Transverse colon (tissue), 4 donors: ENCODE measurements around the gene KIF16B.

Experiments
- CTCF ChIP-seq, 5 experiments: fragments of 200-600 bp in 3 of 5; fragments of 450-650 bp in 2 of 5; sonication (generic) in 3 of 5; IDR thresholded peaks; 1 replicate in 2 of 5; 2 replicates in 3 of 5; pipeline ENCODE4 v1.5.1; 2016 to 2017; ENCODE audit warnings: antibody characterized with exemption in 5 of 5, inconsistent platforms in 3 of 5, mild to moderate bottlenecking in 2 of 5, moderate library complexity in 1 of 5
- EP300 ChIP-seq: sonication (generic); formaldehyde crosslinking; IDR thresholded peaks from one replicate; pipeline ENCODE4 v1.6.1; 2017; ENCODE audit warnings: antibody characterized with exemption, low read depth
- POLR2A ChIP-seq: fragments of 450-650 bp; IDR thresholded peaks from one replicate; pipeline ENCODE4 v1.6.1; 2016; ENCODE audit warnings: antibody characterized with exemption, mild to moderate bottlenecking, moderate library complexity
- POLR2AphosphoS5 ChIP-seq, 3 donors: sonication (generic); formaldehyde crosslinking; IDR thresholded peaks; one replicate each; pipeline ENCODE4 v1.6.1; 2016; ENCODE audit warnings: antibody characterized with exemption in 3 of 3

GRCh38 chr20:16515046-16515445 lies 58.2 kb downstream of the KIF16B start:
- TF ChIP-seq CTCF (IDR thresholded peaks at IDR 0.05) (no peak), EP300 (no peak), POLR2A (no peak), POLR2AphosphoS5 (IDR thresholded peaks at IDR 0.05) (no peak)
